GM18511 (cell line): Measurements from ENCODE around the gene POLR1A.

Source experiments
- ATAC-seq: cut with Tn5 transposase; IDR thresholded peaks from one replicate; pipeline ENCODE4 v1.9.1; 2021; ENCODE audit warnings: mild to moderate bottlenecking, moderate library complexity; ENCODE audit not compliant: unreplicated experiment

Gene POLR1A

DNA sequence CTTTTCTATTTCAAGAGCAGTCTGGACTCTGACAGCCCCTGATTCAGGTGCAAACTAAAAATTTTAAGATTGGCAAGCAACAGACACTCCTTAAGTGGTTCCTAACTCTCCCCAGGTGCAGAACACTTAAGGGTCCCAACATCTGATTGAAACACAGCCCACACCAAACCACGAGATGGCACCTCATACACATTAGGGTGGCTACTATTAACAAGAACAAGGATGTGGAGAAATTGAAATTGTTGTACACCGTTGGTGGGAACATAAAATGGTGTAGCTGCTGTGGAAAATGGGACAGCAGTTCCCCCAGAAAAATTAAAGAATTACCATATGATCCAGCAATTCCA, 82.3 kb downstream of the POLR1A start:
- peak; percentile 40 for ATAC-seq

GRCh38 chr2:86022661-86023365, 82.9 kb downstream of the POLR1A start:
- peak; percentile 75 for ATAC-seq

DNA sequence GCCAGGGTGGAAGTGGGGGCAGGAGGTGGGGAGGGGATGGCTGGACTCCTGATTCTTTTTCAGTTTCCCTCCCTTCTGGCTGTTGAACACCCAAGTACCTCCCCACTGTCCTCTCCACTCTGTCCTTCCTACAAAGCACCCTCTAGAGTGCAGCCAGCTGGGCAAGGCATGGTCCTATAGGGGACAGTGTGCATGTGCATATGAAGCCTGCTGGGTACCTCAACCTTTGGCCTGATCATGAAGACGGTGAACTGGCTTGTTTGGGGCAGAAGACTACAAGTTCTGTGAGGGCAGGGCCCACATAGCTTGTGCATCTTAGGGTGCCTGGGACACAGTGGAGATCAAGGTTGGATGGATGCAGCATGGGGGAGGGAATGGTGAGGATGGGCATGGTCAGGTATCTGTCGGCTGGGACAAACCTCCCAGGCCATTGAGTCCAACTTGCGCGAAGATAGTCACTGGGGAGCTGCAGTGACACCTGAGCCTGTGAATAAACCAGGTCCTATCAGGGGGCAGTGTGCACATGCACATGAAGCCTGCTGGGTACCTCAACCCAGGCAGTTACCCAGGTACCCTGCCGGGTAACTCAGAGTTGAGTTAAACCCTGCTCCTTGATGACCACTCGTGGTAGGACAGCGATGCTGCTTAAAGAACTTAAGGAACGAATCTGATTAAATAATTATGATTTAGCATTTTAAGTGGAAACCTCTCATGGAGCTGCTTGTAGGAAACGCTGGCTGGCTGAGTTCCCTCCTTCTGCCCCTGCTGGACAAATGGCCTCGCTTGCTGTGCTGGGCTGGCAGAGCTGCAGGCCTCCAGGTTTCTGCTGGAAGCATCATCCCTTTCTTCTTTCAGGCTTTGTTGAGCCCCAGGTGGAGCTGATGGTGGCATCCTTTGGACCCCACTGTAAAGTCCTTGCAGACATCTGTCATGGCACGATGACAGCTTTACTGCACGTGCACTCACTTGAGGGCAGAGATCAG, 84.0 kb downstream of the POLR1A start:
- ATAC-seq: no peak

- ATAC-seq: no peak
These were observed 84.7 kb downstream of the POLR1A start for GRCh38 chr2:86020984-86021383.

- no peak for ATAC-seq
These were observed 86.6 kb downstream of the POLR1A start for GRCh38 chr2:86019121-86019520.

- no peak for ATAC-seq
These were observed 87.5 kb downstream of the POLR1A start for GRCh38 chr2:86017901-86018896.

- no peak for ATAC-seq
These were observed 89.1 kb downstream of the POLR1A start for GRCh38 chr2:86016581-86016980.

GRCh38 chr2:86015699-86016098, 90.0 kb downstream of the POLR1A start:
- no peak for ATAC-seq

- ATAC-seq: no peak
These were observed 90.7 kb downstream of the POLR1A start for GRCh38 chr2:86015006-86015405.

GRCh38 chr2:86014493-86014892, 91.2 kb downstream of the POLR1A start:
- no peak for ATAC-seq

GRCh38 chr2:86012007-86012712, 93.5 kb downstream of the POLR1A start:
- ATAC-seq: no peak

DNA sequence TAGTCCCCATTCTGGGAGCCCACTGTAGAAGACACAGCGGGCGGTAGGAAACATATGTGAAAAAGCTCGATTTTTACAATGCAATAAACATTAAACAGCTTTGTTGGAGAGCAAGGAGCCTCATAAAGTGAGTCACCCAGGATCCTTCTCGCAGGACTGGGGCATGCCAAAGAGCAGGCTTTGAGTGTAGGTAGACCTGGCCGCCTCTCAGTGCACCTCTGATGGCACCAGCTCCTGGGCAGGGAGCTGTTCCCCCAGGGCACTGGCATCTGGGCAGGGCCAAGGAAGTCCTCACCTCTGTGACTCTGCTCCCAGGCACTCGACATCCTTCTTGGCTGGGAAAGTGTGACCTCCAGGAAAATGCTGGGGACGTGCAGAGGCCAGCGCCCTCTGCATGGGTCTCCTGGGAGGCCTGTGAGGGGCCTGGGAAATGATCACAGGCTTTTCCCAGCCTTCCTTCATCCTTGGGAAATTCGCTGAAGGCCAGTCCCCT, 94.2 kb downstream of the POLR1A start:
- ATAC-seq: no peak

- no peak for ATAC-seq
These were observed 95.6 kb downstream of the POLR1A start for GRCh38 chr2:86010083-86010482.

- ATAC-seq: no peak
These were observed 99.2 kb downstream of the POLR1A start for GRCh38 chr2:86006524-86006923.

DNA sequence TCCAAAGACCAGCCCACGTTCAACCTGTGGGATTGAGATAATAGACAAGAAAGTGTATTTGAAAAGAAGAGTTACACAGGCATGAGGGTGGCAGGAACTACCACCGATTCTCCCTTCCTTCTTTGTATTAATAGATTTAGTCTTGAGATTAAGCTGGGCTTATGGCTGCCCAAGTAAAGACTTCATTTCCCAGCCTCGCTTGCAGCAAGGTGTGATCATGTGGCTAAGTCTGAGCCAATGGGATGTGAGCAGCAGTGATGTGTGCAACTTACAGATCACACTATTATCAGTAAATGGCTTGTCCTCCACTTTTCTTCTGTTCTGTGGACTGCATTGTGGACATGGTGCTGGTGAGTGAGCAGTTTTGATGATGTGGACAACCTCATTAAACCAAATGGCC, 101.7 kb downstream of the POLR1A start:
- no peak for ATAC-seq

DNA sequence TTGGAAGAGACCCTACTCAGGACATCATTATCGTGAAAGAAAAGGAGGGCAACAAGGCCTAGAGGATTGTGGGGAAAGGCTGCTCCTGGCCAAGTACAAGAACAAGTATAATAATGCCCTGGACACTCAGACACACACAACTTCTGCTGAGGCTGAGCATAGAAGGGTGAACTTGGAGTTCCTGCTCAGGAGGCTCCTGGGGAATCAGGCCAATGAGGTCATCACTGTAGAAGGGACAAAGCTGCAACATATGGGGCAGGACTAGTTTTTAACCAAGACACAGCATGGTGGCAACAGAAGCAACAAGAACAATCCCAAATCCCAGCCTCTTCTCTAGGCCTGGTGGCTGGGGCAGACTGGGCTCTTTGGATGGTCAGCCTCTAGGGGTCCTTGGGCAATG, 102.6 kb downstream of the POLR1A start:
- ATAC-seq: no peak

GRCh38 chr2:86002375-86002774, 103.3 kb downstream of the POLR1A start:
- ATAC-seq: no peak

DNA sequence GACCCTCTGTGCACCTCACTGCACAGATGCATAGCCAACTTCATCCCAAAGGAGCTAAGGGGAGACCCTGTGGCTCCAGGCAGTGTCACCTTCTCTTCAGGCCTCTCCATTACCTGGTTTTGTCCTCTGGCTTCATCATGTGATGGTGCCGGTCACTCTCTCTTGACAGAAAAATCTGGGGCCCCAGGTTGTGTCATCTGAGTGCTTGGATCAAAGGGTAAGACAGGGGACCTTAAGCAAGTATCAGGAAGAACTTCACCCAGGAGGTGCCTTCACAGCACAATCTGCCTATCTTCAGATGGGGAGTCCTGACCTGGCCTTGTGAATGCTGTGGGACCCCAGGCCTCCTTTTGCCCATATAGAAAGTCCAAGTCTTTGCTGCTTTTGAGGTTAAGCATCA, 104.4 kb downstream of the POLR1A start:
- no peak for ATAC-seq

GRCh38 chr2:86000938-86001312, 104.8 kb downstream of the POLR1A start:
- no peak for ATAC-seq
